GM19438 (cell line): Measurements from ENCODE around the gene FEZF2.

Experiments
- ATAC-seq: cut with Tn5 transposase; IDR thresholded peaks from one replicate; pipeline ENCODE4 v1.9.1; 2021; ENCODE audit warnings: low read depth; ENCODE audit not compliant: unreplicated experiment

The FEZF2 gene

GRCh38 chr3:62373215-62373614, at the start of gene FEZF2:
TSS of gene FEZF2 (minus strand) at chr3:62373550. CDS start at chr3:62372868, 682 bp downstream.
- no peak for ATAC-seq

- ATAC-seq: no peak
Measured at GRCh38 chr3:62421207-62421606, 47.9 kb upstream of the FEZF2 start.

GRCh38 chr3:62416144-62416543, 42.8 kb upstream of the FEZF2 start:
- no peak for ATAC-seq

- no peak for ATAC-seq
Measured at GRCh38 chr3:62415312-62415801, 42.0 kb upstream of the FEZF2 start.

GRCh38 chr3:62414786-62415185, 41.4 kb upstream of the FEZF2 start:
- ATAC-seq: no peak

GRCh38 chr3:62413687-62414086, 40.3 kb upstream of the FEZF2 start:
- ATAC-seq: no peak

GRCh38 chr3:62406945-62407344, 33.6 kb upstream of the FEZF2 start:
- ATAC-seq: no peak

GRCh38 chr3:62405566-62405965, 32.2 kb upstream of the FEZF2 start:
- ATAC-seq: no peak

- no peak for ATAC-seq
Measured at GRCh38 chr3:62405135-62405534, 31.8 kb upstream of the FEZF2 start.

- ATAC-seq: no peak
Measured at GRCh38 chr3:62404321-62404720, 31.0 kb upstream of the FEZF2 start.

- no peak for ATAC-seq
Measured at GRCh38 chr3:62403765-62404164, 30.4 kb upstream of the FEZF2 start.

GRCh38 chr3:62392626-62393292, 19.4 kb upstream of the FEZF2 start:
- ATAC-seq: no peak

GRCh38 chr3:62387251-62387650, 13.9 kb upstream of the FEZF2 start:
- no peak for ATAC-seq

GRCh38 chr3:62379321-62379798, 6.0 kb upstream of the FEZF2 start:
- ATAC-seq: no peak

- no peak for ATAC-seq
Measured at GRCh38 chr3:62378921-62379320, 5.6 kb upstream of the FEZF2 start.

- no peak for ATAC-seq
Measured at GRCh38 chr3:62378311-62378789, 5.0 kb upstream of the FEZF2 start.

GRCh38 chr3:62376906-62377877, 3.8 kb upstream of the FEZF2 start:
- ATAC-seq: no peak

GRCh38 chr3:62376454-62376720, 3.0 kb upstream of the FEZF2 start:
- no peak for ATAC-seq

GRCh38 chr3:62375655-62376453, 2.5 kb upstream of the FEZF2 start:
- ATAC-seq: no peak

GRCh38 chr3:62374341-62375218, 1.2 kb upstream of the FEZF2 start:
- ATAC-seq: no peak
